ENCODE results near the gene NARF.

- no peak for TF ChIP-seq CTCF (IDR thresholded peaks at IDR 0.05)
- TF ChIP-seq POLR2A (IDR thresholded peaks at IDR 0.05), result no peak
These were observed 13.5 kb upstream of the NARF start for GRCh38 chr17:82444941-82445521.

Data from uterus (tissue), 2 donors.